ENCODE data around the gene SLC22A14. TPM values are rescaled to one million over a fixed set of nuclear protein-coding genes. Genes with fewer than 3 reads are reported as not detected.

Gene SLC22A14
- total RNA-seq, 4 donors from 2014 or later, result 0.19 to 0.53 TPM; not detected in 2

GRCh38 chr3:38367779-38368178, 85.7 kb downstream of the SLC22A14 start:
- TF ChIP-seq POLR2A (IDR thresholded peaks at IDR 0.05), result no peak
- TF ChIP-seq CTCF (IDR thresholded peaks at IDR 0.05), result no peak
- no peak for DNase-seq
- Histone ChIP-seq H3K4me3 (no peak overlapping the region), H3K9me3 (no peaks in the 10 kb centered on the region), H3K27ac (no peak overlapping the region), H3K27me3 (no peaks in the 10 kb centered on the region), H3K4me1 (peaks cover 0 to 17% (median 0%) of the 10 kb centered on the region in 3 donors), H3K36me3 (peaks cover 0 to 77% (median 6%) of the 10 kb centered on the region in 3 donors)
- WGBS, 2 donors, result 92 to 95% methylated on average over 3 of the region's 3 CpGs
- intact Hi-C loops (cut with DNase I), result no loop called here

Small RNA genes lying within 50 kb of the gene (small RNA-seq; reads per million reads assigned to genes)
- gene RNU6-235P, result 0 reads per million in 4 donors

Other genes starting within 250 kb of the SLC22A14 start
- under 1 TPM in 1 of 4 donors, not detected in 3; 0.19 TPM for gene DLEC1, start 243.1 kb upstream of the SLC22A14 start, total RNA-seq
- 10 to 100 TPM; 63.5 to 75.2 (median 68.7) TPM for gene ACAA1, start 145.2 kb upstream of the SLC22A14 start, total RNA-seq
- 10 to 100 TPM; 42.5 to 77.1 (median 60.2) TPM for gene MYD88, start 143.6 kb upstream of the SLC22A14 start, total RNA-seq
- 10 to 100 TPM; 28.8 to 48.2 (median 37.6) TPM for gene OXSR1, start 116.8 kb upstream of the SLC22A14 start, total RNA-seq
- gene SLC22A13, start 16.5 kb upstream of the SLC22A14 start, total RNA-seq, result under 1 TPM in 2 of 4 donors, not detected in 2; 0.48 to 0.76 TPM
- gene XYLB, start 64.5 kb downstream of the SLC22A14 start, total RNA-seq, result 1 to 10 TPM; 2.4 to 5.0 (median 2.5) TPM
- gene ACVR2B, start 171.6 kb downstream of the SLC22A14 start, total RNA-seq, result 1 to 10 TPM; 1.1 to 4.0 (median 2.4) TPM
- 10 to 100 TPM in 1 of 4 donors, 1 to 10 TPM in 3; 3.3 to 10.3 (median 5.3) TPM for gene EXOG, start 214.0 kb downstream of the SLC22A14 start, total RNA-seq